Sigmoid colon (tissue), 4 donors: Measurements from ENCODE around the gene MOV10.

ENCODE experiments used
- POLR2A ChIP-seq, 2 donors: fragments of 450-650 bp; IDR thresholded peaks; one replicate each; pipeline ENCODE4 v1.6.1; 2016; ENCODE audit warnings: antibody characterized with exemption in 2 of 2, mild to moderate bottlenecking in 2 of 2, moderate library complexity in 2 of 2
- POLR2AphosphoS5 ChIP-seq, 4 donors: sonication (generic); formaldehyde crosslinking; IDR thresholded peaks; one replicate each; pipeline ENCODE4 v1.6.1; 2017; ENCODE audit warnings: antibody characterized with exemption in 4 of 4
- TF ChIP-seq, protein P1 (sequence below), 4 experiments: fragments of 450-650 bp in 3 of 4; fragments of 200-600 bp in 1 of 4; IDR thresholded peaks; one replicate each; pipeline ENCODE4 v1.5.1; 2016 to 2019; ENCODE audit warnings: antibody characterized with exemption in 4 of 4, mild to moderate bottlenecking in 3 of 4, moderate library complexity in 2 of 4

- TF ChIP-seq, protein P1, sequence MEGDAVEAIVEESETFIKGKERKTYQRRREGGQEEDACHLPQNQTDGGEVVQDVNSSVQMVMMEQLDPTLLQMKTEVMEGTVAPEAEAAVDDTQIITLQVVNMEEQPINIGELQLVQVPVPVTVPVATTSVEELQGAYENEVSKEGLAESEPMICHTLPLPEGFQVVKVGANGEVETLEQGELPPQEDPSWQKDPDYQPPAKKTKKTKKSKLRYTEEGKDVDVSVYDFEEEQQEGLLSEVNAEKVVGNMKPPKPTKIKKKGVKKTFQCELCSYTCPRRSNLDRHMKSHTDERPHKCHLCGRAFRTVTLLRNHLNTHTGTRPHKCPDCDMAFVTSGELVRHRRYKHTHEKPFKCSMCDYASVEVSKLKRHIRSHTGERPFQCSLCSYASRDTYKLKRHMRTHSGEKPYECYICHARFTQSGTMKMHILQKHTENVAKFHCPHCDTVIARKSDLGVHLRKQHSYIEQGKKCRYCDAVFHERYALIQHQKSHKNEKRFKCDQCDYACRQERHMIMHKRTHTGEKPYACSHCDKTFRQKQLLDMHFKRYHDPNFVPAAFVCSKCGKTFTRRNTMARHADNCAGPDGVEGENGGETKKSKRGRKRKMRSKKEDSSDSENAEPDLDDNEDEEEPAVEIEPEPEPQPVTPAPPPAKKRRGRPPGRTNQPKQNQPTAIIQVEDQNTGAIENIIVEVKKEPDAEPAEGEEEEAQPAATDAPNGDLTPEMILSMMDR (IDR thresholded peaks at IDR 0.05): no peak
- peak in 1 of 4 donors; percentile 9 for TF ChIP-seq POLR2AphosphoS5 (IDR thresholded peaks at IDR 0.05)
- no peak for TF ChIP-seq POLR2A (IDR thresholded peaks at IDR 0.05)
Observed at GRCh38 chr1:112674986-112675727, 698 bp downstream of the MOV10 start.
